GM18909 (cell line): ENCODE data around the gene IGFBP2.

Source experiments
- ATAC-seq: cut with Tn5 transposase; IDR thresholded peaks from one replicate; pipeline ENCODE4 v1.9.1; 2021; ENCODE audit warnings: mild to moderate bottlenecking; ENCODE audit not compliant: unreplicated experiment, poor library complexity

IGFBP2 gene

GRCh38 chr2:216698895-216699294, 65.7 kb downstream of the IGFBP2 start:
- ATAC-seq, result peak; percentile 48

- ATAC-seq, result no peak
Observed at GRCh38 chr2:216700088-216700567, 66.9 kb downstream of the IGFBP2 start.

GRCh38 chr2:216700781-216701180, 67.6 kb downstream of the IGFBP2 start:
- no peak for ATAC-seq

GRCh38 chr2:216701544-216701943, 68.3 kb downstream of the IGFBP2 start:
- no peak for ATAC-seq

DNA sequence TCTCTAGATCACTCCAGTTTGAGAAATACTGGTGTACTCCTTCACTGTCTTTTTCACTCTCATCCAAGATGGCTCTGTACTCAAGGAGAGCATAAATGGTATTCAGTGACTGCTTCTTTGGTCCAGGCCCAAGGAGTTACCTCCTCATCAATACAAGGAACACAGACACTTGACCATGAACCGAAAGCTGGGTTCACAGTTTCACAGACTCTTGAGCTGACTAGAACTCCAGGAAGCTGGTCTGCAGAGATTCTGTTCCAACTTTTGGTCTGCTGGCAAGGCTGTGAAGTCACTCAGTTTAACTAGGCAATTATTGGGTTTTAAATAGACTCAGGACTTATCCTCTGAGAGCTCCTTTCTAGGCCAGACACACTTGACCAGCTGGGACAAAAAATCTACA, 69.5 kb downstream of the IGFBP2 start:
- no peak for ATAC-seq

DNA sequence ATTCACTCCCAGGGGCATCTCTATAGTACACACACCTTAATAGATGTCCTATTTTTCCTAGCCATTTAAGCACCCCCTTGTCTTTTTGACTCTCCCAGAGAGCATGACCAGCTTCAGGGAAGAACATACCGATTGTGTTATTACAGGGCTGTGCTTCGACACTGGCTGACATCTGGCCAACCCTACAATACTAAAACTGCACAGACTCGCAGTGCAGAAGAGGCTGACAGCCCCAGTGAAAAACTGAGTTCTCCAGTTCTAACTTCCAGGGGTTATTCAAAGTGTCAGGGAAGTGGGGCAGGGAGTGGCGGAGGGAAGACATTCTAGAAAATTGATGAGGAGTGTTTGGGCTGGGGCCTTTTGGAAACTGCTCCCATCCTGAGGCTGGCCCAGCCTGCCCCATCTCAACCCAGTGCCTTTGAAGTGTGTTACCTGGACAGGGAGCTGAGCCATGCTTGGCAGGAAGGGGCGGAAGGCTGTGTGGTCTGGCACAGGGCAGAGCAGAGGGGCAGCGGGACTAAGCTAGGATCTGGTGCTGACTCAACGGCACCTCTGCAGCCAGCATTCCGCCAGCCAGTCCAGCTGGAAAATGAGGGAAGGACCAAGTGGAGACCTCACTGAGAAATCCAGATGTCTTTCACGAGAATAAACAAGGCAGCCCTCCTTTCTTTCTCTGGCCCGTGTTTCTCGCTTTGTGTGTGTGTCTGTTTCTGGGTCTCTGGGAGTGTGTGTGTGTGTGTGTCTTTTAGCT, 77.5 kb downstream of the IGFBP2 start:
- no peak for ATAC-seq

GRCh38 chr2:216711348-216711747, 78.1 kb downstream of the IGFBP2 start:
- no peak for ATAC-seq

GRCh38 chr2:216713691-216714336, 80.6 kb downstream of the IGFBP2 start:
- ATAC-seq, result no peak
